ENCODE results near the gene IFITM1. TPM values are rescaled to one million over a fixed set of nuclear protein-coding genes. Genes with fewer than 3 reads are reported as not detected.

Gene IFITM1
- total RNA-seq, 1 experiment from 2014 or later = 14.3 TPM

DNA sequence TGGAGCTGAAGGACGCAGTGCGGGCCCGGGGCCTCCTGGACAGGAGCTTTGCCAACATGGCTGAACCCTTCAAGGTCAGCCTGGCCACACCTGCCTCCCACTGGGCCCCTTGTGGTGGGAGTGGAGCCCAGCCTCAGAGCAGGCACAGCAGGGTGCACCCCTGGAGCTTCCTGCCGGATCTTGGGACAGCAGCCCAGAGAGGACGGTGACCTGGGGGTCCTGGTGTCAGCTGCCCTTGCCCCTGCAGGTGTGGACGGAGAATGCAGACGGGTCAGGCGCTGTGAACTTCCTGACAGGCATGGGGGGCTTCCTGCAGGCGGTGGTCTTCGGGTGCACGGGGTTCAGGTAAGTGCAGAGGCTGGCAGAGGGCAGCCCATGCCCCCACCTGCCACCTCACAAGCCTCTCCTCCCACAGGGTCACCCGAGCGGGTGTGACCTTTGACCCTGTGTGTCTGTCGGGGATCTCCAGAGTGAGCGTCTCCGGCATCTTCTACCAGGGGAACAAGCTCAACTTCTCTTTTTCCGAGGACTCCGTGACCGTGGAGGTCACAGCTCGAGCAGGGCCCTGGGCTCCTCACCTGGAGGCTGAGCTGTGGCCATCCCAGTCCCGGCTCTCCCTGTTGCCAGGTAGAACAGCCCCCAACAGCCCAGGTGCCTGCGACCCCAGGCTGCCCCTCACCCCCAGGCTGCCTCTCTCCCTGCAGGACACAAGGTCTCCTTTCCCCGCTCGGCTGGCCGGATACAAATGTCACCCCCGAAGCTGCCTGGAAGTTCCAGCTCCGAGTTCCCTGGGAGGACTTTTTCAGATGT is 19.8 kb upstream of the IFITM1 start:
- no peak for DNase-seq (ENCODE audit: low read depth)

- no peak for DNase-seq (ENCODE audit: low read depth)
These were observed 19.1 kb upstream of the IFITM1 start for GRCh38 chr11:294780-295179.

DNA sequence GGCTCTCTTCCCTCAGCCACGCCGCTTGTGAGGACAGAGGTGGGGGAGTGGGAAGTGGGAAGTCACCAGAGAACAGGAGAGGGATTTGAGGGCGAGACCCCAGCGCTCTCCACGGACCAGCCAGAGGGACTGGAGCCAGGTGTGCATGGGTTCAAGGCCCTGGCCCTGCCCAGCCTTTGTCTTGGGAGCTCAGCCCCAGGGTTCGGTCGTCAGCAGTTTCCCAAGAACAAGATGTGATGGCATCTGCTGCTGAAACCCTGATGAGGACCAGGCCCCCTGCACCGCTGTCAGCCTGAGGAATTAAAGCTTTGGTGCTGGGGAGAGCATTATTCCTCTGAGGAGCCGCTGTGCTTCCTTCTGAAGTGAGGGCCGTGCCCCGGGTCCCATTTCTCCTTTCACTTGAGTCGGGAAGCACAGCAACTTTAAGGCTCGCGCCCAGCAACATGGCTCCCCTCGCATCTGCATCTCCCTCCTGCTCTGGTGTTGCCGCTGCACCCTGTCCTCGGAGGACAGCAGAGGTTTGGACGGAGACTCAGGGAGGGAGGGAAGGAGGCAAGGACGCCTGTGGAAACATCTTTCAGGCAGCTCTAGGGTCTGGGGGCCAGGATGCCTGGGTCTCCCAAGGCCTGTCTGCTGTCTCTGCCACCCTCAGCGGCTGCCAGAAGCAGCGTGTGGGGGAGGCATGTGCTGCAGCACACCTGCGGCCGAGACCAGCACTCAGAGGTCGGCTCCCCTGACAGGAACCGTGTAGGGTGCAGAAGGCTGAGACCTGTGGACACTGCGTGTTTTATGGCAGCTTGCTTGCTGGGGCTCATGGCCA is 18.3 kb upstream of the IFITM1 start:
- no peak for DNase-seq (ENCODE audit: low read depth)

GRCh38 chr11:296171-297050 is 17.4 kb upstream of the IFITM1 start:
- no peak for DNase-seq (ENCODE audit: low read depth)

DNA sequence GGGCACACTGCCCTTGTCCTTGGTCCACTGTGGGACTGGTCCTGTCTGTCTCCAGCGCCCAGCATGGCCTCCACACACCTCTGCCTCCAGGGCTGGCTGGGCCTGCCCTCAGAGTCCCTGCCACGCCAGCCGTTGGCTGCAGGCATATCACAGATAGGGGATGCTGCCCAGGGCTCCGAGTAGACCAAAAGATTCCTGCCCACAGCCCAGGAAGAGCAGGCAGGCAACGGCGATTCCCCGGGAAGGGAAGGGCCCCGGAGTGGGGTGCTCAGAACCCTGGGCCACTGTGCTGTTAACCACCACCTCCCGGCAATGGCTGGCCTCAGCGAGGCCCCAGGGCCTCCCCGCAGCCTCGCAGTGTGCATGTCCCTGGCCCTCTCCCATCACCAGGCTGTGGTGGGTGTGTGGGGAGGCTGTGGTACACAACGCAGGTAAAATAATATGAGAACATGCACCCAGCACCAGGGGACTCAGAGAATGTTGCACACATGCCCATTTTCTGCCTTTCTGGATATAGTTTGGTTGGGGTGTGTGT is 16.7 kb upstream of the IFITM1 start:
- no peak for DNase-seq (ENCODE audit: low read depth)

GRCh38 chr11:297586-298405 is 16.0 kb upstream of the IFITM1 start:
- DNase-seq (ENCODE audit: low read depth) = no peak

- DNase-seq (ENCODE audit: low read depth) = no peak
These were observed 15.3 kb upstream of the IFITM1 start for GRCh38 chr11:298406-299065.

DNA sequence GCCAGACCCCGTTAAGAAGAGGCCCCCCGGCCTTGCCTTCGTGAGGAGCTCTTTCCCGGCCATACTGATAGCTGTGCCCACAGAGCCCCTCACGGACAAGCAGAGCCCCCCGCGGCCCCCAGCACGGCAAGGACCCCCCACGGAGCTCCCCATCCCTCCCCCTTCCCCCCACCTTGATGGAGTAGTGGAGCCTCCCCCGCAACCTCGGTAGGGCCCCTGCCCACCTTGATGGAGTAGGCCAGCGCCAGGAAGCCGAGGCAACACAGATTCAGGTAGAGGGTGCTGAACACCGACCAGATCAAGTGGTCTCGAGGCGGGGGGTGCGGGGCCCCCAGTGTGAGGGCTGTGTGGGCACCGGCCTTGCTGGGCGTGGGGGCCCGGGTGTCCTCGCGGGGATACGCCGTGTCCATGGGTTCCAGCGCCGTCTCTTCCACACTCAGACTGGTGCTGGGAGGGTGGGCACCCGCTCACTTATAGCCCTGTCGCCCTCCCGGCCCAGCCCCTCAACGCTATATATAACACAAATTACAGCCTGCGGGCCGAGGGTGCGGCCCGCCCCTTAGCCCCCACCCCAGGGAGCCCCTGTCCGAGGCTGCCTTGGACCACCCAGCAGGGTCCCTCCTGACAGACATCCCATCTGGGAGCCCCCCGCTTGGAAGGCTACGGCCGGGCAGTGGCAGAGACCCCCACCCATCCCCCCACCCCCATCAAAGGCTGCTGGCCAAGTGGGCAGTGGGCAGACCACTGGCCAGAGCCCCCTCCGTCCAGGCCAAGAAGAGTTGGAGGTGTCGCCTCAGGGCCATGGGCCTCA is 14.6 kb upstream of the IFITM1 start, which contains the start of gene IFITM5:
TSS of gene IFITM5 (minus strand) at position 446 of the 811 bp plus-strand sequence. CDS start at position 410, 36 bp downstream.
- no peak for DNase-seq (ENCODE audit: low read depth)

DNA sequence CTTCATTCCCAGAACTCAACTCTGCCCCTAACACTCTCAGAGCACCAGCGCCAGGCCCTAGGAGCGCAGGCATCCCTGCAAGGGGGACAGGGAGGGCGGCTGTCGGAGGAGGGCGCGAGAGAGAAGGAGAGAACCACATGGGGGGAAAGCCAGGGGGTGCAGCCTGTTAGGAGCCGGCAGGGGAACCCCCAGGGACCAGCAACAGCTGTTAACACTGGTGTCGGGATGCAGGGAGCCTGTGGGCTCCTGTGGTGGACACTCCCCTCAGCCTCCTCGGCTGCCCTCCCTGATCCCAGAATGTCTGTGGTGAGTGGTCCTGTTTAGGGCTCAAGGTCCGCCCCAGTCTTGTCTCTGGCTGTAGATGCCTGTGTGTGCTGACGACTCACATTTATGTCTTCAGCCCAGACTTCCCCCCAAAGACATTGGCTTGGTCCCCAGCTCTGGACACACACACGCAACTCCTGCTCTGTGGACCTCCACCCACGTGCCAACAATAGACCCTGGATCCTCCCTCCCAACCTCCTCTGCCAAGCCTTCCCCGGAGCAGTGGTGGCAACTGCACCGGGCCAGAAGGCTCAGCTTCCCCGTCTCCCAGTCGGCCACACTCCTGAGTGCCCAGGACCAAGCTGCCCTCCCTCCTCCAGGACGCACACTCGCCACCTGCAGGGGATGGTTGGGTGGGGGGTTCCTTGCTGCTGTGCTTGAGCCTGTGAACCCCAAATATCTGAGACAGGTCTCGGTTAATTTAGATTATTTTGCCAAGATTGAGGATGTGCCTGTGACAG is 13.7 kb upstream of the IFITM1 start:
- no peak for DNase-seq (ENCODE audit: low read depth)

DNA sequence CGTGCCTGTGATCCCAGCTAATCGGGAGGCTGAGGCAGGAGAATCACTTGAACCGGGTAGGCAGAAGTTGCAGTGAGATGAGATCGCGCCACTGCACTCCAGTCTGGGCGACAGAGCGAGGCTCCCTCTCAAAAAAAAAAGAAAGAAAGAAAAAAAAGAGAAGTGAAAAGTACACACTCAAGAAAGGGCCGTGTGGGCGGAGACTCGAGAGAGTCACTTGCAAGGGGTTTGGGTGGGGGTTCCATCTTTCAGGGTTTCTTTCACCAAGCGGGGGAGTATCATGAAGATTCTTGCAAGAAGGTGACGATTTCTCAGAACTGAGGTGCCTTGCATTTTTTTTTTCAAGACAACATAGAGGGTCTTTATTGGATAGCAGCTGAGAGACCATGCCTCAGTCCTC is 10.5 kb upstream of the IFITM1 start:
- no peak for DNase-seq (ENCODE audit: low read depth)

DNA sequence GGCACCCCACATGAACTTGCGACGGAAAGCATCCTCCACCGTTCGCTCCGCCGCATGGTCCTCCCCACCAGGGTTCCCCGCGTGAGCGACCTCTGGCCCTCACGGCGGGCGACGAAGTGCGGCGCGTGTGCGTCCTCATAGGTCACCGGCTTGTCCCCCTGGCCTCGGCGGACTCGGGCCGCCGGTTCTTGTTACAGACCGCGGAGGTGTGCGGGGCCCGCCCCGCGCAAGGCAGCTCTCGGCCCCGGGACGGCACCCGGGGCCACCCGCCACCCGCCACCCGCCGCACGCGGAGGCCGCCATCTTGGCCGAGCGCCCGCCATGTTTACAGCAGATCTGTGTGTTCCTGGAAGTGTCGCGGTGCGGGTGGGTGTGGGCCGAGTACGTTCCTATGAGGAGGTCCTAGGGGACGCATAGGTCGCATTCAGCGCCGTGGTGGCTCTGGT is 9.8 kb upstream of the IFITM1 start:
- no peak for DNase-seq (ENCODE audit: low read depth)

DNA sequence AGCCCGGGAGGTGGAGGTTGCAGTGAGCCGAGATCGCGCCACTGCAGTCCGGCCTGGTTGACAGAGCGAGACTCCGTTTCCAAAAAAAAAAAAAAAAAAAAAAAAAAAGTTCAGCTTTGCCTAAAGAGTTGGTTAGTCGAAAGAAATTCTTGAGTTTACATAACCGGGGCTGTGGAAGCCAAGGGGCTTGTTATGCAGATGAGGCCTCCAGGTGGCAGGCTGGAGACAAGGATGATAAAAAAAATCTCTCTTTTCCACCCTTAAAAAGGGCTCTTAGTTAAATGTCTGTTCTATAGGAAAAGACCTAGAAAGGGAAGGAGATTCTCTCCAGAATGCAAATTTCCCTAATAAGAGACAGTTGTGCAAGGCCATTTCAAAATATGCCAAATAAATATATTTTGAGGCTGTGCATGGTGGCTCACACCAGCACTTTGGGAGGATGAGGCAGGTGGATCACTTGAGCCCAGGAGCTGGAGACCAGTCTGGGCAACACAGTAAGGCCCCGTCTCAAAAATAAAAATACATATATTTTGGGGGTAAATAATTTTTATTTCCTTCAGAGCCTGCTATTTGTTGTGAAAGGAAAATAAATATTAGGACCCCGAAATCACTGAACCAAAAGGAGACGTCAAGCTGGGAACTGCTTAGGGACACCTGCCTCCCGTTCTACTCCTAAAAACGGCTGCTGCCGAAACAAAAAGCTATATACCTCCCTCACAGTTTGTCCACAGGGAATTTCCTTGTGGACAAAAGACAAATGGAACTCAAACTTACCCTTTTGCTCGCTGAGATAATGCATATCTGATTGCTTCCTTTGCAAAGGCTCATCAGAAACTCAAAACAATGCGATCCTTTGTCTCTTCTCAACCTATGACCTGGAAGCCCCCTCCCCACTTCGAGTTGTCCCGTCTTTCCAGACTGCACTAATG is 8.7 kb upstream of the IFITM1 start:
- DNase-seq (ENCODE audit: low read depth) = peak; percentile 51

DNA sequence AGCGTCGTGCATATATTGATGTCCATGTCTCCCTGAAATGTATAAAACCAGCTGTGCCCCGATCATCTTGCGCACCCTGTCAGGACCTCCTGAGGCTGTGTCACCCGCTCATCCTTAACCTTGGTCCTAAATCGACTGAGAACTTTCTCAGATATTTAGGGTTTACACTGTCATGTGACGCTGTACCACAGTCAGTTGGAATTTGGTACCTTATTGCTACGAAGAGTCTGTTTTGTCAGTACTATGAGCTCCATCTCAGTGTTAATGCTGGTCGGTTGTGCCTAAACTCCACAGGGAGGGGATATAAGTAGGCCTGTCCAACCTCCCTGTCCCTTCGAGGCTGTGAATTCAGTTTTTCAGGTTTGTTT is 8.0 kb upstream of the IFITM1 start:
- DNase-seq (ENCODE audit: low read depth) = no peak

- DNase-seq (ENCODE audit: low read depth) = no peak
These were observed 7.0 kb upstream of the IFITM1 start for GRCh38 chr11:306645-307371.

DNA sequence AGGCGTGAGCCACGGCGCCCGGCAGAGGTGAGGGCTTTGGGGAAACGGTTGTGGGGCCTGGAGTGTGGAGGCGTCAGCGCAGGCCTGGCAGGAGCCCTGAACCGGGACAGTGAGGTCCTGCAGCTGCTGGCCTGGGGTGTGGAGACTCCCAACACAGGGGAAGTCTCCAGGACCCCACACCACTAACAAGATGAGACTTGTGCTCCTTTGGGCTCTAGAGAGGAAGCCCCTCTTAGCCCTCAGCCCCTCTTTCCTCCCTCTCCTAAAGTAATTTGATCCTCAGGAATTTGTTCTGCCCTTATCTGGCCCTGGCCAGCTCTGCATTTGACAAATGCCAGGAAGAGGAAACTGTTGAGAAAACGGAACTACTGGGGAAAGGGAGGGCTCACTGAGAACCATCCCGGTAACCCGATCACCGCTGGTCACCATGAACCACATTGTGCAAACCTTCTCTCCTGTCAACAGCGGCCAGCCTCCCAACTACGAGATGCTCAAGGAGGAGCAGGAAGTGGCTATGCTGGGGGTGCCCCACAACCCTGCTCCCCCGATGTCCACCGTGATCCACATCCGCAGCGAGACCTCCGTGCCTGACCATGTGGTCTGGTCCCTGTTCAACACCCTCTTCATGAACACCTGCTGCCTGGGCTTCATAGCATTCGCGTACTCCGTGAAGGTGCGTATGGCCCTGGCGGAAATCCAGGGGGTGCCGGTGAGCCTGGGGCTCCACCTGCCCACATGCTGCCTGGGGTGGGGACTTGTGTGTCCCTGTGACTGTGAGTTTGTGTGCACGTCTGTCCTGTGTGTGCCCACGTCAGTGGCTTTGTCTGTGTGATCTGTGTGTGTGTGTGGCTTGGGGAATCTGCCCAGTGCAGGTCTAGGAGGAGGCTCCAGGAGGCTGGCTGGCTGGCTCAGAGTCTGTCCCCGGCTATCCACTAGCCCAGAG is 5.8 kb upstream of the IFITM1 start, which contains the start of gene IFITM2:
TSS of gene IFITM2 (plus strand) at position 51 of the 943 bp plus-strand sequence. CDS start at position 428, 377 bp downstream.
- DNase-seq (ENCODE audit: low read depth) = peak; percentile 70
